T47D (cell line): ENCODE data around the gene DTNBP1.
A peak's percentile ranks its signal among the peaks of the same experiment; 100 is the strongest.

Experiments used
- DNase-seq, 2 experiments: peaks; one replicate each; pipeline versions ENCODE4 v3.0.0 to v3.0.0-alpha.2; 2011 to 2012; ENCODE audit warnings: low read depth in 1 of 2, low spot score in 1 of 2
- JUND ChIP-seq: IDR thresholded peaks from 2 replicates; pipeline ENCODE4 v1.6.1; 2012; ENCODE audit warnings: low read depth
- in situ Hi-C: cut with HindIII; loops from 2 replicates; pipeline ENCODE4 v1.10.0; 2016; ENCODE audit warnings: low sequenced_read_pairs, low pct_unique_long_range_greater_than_20kb

Gene DTNBP1

GRCh38 chr6:15628499-15629131 lies 34.2 kb downstream of the DTNBP1 start:
- no peak for TF ChIP-seq JUND
- in situ Hi-C loops, result no loop called here
- DNase-seq, result no peak

GRCh38 chr6:15627821-15628220 lies 35.0 kb downstream of the DTNBP1 start:
- in situ Hi-C loops, result no loop called here
- TF ChIP-seq JUND, result no peak
- no peak for DNase-seq

DNA sequence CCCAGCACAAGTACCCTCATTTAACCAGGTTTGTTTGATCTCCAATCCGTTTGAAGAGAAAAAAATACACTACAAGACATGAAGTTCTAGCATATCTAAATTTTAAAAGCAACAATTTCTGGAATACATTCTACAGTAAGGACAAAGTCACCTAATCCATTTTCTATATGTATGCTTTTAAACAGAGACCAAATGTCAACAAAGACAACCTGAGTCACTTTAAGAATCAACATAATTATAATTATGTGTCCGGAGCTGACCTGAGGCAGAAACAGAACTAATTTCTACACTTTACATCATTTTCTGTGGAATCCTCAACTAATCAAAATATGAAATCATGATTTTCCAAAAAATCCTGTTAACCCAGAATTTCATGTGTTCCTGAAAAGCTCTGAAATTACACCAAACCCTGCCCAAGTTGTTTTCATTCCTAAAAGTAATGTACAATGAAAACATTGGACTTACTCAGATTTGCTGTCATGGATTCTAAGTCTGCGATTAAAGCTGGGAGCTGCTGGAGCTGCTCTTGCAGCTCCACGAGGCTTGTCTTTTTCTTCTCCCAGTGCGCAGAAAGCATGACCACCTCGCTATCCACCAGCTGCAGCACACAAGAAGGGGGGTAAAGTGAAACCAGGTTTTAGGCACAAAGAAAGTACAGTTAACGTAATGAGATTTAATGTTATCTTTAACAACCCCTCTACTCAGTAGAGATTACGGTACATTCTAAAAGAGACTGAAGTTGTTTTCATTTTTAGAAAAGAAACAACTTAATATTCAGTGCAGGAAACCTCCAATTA lies 35.8 kb downstream of the DTNBP1 start:
- no peak for TF ChIP-seq JUND
- in situ Hi-C loops, result no loop called here
- no peak for DNase-seq

GRCh38 chr6:15626160-15626559 lies 36.7 kb downstream of the DTNBP1 start:
- TF ChIP-seq JUND, result no peak
- no peak for DNase-seq
- in situ Hi-C loops, result no loop called here

GRCh38 chr6:15623276-15624116 lies 39.3 kb downstream of the DTNBP1 start:
- peak in 1 of 2 experiments; percentile 11 for DNase-seq
- TF ChIP-seq JUND, result no peak
- in situ Hi-C loops, result no loop called here

DNA sequence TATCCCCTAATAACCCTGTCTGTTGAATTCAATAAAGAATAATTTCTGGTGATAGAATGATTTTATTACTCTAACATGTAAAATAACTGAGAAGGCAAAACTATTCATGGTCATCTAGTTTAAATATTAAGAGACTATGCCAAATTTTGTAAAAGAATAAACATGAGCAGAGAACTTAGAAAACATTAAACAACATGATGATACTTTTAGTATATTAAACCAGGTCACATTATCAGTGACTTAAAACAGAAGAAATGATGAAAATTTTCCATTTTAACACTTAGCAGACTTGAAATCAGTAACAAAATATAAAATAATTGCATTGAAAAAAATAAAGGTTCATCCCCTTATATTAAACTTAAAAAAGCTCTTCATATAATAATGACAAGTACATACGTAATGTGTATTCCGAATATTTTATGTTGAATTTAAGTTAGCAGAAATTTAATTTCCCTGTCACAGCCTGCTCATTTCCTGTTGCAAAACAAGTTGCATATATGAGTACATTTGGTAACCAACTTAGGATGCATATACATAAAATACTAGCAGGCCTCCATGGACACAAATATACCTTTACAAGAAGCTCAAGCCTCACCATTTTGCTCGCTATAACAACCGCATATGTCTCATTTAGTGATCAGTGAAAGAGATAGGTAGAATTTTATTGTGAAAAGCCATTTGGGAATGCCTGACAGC lies 40.6 kb downstream of the DTNBP1 start:
- no peak for DNase-seq
- in situ Hi-C loops, result no loop called here

DNA sequence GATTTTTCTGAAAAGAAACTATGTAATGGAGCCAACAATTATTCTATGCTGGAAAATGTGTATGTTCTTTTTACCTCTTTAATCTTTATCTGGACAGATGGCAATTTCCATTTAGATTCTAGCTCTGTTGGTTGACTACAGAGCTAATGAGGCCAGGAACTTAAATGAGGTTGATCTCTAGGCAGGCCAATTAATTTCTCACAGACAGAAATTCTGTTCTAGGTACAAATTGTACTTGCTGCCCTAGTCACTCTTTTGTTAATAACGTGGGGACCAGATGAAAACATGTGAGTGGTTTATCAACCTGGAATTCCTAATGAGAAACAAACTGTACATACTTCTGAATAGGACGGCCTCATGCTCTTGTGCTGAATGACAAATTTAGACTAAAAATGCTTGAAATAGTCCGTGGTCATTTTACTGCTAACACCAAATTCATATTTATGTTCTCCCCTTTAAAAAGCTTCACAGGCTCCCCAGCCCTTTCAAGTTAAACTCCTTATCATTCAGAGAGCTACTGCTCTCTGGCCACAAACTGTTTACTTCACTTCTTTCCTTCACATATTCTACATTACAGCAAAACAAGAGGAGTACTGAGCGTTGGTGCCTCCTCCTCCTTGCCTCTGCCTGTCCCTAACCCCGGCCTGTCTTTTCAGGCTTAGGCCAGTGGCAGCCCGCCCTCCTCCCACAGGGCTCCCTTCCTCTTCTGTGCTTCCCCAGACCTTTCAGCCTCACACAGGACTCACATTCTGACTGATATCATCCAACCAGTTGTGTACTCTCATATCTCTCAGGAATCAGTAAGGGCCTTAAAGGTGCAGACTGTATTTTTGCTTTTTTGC lies 41.4 kb downstream of the DTNBP1 start:
- DNase-seq, result peak in 1 of 2 experiments; percentile 8
- in situ Hi-C loops, result no loop called here
- TF ChIP-seq JUND, result no peak

More for the DNA sequence above, 40.6 kb downstream of the DTNBP1 start:
- TF ChIP-seq JUND, result no peak

- DNase-seq, result no peak
- no peak for TF ChIP-seq JUND
- in situ Hi-C loops, result no loop called here
These were observed 42.2 kb downstream of the DTNBP1 start for GRCh38 chr6:15620611-15621010.

DNA sequence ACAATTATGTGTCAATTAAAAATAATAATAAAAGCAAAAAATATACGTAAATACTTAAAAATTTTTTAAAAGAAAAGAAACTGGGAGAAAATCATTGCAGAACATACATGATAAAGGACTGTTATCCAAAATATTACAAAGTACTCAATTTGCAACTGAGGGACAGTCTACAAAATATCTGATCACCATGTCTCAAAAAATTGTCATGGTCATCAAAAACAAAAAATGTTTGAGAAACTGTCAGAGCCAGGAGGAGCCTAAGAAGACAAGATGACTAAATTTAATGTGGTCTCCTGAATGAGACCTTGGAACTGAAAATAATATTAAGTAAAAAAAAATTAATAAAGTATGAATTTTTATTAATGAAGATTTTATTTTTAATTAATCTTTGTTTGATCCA lies 43.5 kb downstream of the DTNBP1 start:
- no peak for DNase-seq
- in situ Hi-C loops, result no loop called here
- TF ChIP-seq JUND, result no peak

DNA sequence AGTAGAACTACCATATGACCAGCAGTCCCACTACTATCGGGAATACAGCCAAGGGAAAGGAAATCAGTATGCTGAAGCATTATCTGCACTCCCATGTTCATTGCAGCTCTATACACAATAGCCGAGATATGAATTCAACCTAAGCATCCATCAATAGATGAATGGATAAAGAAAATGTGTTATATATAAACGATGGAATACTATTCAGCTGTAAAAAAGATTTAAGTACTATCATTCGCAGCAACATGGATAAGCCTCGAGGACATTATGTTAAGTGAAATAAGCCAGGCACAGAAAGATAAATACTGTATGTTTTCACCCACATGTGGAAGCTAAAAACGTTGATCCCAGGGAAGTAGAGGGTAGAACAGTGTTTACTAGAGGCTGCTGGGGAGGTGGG lies 44.1 kb downstream of the DTNBP1 start:
- TF ChIP-seq JUND, result no peak
- DNase-seq, result no peak
- in situ Hi-C loops, result no loop called here

- no peak for TF ChIP-seq JUND
- no peak for DNase-seq
- in situ Hi-C loops, result no loop called here
These were observed 46.6 kb downstream of the DTNBP1 start for GRCh38 chr6:15616261-15616660.

GRCh38 chr6:15615802-15616201 lies 47.0 kb downstream of the DTNBP1 start:
- in situ Hi-C loops, result no loop called here
- no peak for DNase-seq
- TF ChIP-seq JUND, result no peak
